ENCODE data around the gene GOLGA6L1.

Gene GOLGA6L1

GRCh38 chr15:23079766-23080165 lies 56.9 kb downstream of the GOLGA6L1 start:
- no peaks in the 10 kb centered on the region for H3K9me3 ChIP-seq (ENCODE audit: control insufficient read depth, low read length)
- H3K27me3 ChIP-seq (ENCODE audit: control insufficient read depth, insufficient read depth, low read length), result no peaks in the 10 kb centered on the region
- H3K79me2 ChIP-seq, result no peaks in the 10 kb centered on the region
- no peaks in the 10 kb centered on the region for H3K36me3 ChIP-seq (ENCODE audit: control insufficient read depth, insufficient read depth, low read length)
- H3K4me3 ChIP-seq (ENCODE audit: low read depth, low read length), result no peak overlapping the region
- no peak overlapping the region for H2AFZ ChIP-seq
- H3K9ac ChIP-seq, result no peak overlapping the region
- TF ChIP-seq, protein P1, sequence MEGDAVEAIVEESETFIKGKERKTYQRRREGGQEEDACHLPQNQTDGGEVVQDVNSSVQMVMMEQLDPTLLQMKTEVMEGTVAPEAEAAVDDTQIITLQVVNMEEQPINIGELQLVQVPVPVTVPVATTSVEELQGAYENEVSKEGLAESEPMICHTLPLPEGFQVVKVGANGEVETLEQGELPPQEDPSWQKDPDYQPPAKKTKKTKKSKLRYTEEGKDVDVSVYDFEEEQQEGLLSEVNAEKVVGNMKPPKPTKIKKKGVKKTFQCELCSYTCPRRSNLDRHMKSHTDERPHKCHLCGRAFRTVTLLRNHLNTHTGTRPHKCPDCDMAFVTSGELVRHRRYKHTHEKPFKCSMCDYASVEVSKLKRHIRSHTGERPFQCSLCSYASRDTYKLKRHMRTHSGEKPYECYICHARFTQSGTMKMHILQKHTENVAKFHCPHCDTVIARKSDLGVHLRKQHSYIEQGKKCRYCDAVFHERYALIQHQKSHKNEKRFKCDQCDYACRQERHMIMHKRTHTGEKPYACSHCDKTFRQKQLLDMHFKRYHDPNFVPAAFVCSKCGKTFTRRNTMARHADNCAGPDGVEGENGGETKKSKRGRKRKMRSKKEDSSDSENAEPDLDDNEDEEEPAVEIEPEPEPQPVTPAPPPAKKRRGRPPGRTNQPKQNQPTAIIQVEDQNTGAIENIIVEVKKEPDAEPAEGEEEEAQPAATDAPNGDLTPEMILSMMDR (IDR thresholded peaks at IDR 0.05), result no peak
- H3K4me1 ChIP-seq, result no peaks in the 10 kb centered on the region
- H3K4me2 ChIP-seq (ENCODE audit: low read length), result no peak overlapping the region
- H3K27ac ChIP-seq, result no peak overlapping the region
